Kasumi-1 (cell line): Measurements from ENCODE around the gene CD93.
A peak's percentile ranks its signal among the peaks of the same experiment; 100 is the strongest.

Experiments used
- DNase-seq, 2 experiments: peaks; one replicate each; lab custom pipeline; 2025; lab: John Stamatoyannopoulos, UW

The CD93 gene

GRCh38 chr20:23120936-23121750 is 35.0 kb upstream of the CD93 start:
- DNase-seq: no peak

- DNase-seq: no peak
Observed at GRCh38 chr20:23120261-23120660, 34.1 kb upstream of the CD93 start.

GRCh38 chr20:23119456-23120216 is 33.5 kb upstream of the CD93 start:
- no peak for DNase-seq

DNA sequence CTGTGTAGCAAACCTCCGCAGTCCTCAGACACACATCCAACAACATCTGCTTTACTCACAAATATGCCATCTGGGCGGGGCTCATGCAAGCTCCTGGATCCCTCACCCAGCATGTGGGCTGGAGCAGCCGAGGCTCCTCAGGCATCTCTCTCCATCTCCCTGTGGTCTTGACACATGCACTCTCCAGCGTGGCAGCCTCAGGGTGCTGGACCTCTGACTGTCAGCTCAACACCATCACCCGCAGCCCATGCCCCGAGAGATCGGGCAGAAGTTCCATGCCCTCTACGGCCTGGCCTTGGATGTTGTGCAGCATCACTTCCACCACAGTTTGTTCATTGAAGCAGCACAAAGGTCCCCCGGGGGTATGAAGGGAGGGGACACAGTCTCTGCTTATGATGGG is 32.6 kb upstream of the CD93 start:
- DNase-seq: no peak

GRCh38 chr20:23118144-23118543 is 32.0 kb upstream of the CD93 start:
- no peak for DNase-seq

GRCh38 chr20:23117738-23118137 is 31.6 kb upstream of the CD93 start:
- no peak for DNase-seq

DNA sequence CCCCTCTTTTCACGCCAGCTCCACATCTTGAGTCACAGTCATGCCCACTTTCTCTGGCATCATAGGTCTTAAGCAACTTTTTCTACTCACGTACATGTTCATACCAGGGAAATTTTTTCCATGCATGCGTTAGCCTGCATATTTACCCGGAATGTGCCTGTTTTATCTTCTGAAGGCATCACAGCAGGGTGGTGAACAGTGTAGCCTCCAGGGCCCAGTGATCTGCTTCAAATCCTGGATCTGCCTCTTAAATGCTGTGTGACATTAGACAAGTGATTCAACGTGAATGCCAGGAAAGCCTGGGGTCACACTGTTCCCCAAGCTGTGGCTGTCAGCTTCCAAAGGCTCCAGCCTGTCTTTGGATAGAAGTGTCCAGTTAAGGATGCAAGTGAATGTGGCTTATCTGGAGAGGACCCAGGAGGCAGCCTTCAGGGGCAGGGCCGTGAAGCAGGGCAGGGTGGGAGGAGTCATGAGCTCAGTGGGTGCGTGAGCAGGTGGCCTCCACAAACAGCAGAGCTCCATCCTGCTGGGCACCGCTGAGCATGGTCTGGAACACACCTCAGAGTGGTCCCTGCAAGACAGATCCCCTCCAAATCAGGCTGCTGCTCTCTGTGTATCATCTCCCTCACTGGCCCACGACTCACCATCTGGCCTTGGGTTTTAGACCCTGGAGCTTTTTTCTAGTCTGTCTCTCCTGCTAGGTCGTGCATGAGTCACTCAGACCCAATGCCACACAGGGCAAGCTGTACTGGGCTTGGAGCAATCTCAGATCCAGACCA is 30.4 kb upstream of the CD93 start:
- DNase-seq: no peak

DNA sequence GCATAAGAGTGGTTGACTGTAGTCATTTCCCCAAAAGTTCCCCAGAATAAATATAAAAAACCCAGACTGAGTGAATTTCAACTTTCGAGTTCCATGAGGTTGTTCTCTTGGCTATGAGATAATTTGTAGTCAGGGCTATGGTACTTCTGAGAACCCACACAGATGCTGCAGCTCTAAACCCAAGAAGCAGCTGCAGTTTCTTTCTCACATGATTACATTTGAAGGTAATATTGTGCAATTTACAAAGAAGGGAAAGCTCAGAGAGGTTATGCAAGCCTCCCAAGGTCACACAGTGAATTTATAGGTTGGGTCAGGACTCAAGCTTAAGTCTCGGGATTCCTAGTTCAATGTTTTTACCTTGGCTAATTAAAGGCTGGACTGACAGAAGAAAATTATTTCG is 29.7 kb upstream of the CD93 start:
- no peak for DNase-seq

- DNase-seq: no peak
Observed at GRCh38 chr20:23114448-23115082, 28.4 kb upstream of the CD93 start.

DNA sequence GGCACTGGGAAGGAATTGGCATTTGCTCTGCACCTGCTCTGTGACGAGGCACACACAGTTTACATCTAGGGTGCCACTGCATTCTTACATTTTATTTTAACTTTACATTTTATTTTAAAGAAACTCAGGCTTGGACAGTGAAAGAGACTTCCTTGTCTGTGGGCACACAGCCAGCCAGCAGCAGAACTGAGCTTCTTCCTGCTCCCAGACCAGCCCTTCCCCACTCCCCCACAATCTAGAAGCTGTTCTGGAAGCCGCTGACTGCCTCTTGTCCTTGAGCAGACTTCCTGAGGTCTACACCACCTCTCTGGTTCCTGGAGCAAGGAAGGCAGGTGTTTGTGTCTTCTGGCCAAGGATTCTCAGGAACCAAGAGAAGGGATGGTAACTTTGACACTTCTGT is 27.9 kb upstream of the CD93 start:
- peak; percentile 71 to 85 for DNase-seq

DNA sequence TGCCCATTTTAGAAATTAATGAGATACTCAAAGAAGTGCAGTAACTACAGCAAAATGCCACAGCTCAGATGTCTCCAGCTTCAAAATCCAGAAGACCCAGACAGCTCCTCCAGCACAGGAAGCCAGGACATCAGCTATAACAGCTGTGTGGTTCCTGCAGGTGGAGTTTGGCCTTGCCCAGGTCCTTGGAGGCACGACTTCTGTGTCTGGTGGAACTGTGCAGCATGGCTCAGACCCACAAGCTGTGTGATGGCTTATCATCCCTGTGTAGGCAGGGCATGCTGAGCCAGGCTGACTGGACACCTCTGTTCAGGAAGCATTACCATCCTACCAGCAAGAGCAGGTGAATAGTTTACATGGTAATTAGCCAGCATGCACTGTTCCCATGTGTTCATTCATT is 26.5 kb upstream of the CD93 start:
- no peak for DNase-seq

GRCh38 chr20:23111944-23112342 is 25.8 kb upstream of the CD93 start:
- DNase-seq: no peak

DNA sequence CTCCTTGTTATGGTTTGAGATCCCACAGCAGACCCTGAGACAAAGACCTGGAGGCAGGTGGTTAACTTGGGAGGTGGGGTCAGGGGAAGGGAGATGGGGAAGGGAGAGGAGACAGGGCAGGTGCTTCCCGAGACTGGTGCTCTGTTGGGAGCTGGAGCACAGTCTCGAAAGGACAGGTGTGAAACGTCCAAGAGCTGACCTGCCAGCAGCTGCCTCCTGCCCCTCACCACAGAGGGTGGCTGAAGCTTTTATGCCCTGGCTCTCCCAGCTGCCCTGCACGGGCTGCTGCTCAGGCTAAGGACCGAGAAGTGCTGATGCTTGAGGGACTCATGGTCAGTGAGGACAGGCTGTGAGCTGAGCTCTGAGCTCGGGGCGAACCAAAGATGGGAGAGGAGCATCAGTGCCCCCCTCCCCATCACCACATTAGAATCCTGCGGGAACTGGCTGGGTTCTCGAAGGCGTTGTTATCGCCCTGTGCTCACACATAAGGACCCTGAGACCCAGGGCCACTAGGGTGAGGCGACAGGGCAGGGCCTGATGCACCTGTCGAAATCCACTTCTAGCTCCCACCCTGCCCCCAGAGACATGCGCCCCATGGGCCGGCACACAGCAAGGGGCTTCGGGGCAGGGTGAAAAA is 25.3 kb upstream of the CD93 start:
- DNase-seq: no peak

DNA sequence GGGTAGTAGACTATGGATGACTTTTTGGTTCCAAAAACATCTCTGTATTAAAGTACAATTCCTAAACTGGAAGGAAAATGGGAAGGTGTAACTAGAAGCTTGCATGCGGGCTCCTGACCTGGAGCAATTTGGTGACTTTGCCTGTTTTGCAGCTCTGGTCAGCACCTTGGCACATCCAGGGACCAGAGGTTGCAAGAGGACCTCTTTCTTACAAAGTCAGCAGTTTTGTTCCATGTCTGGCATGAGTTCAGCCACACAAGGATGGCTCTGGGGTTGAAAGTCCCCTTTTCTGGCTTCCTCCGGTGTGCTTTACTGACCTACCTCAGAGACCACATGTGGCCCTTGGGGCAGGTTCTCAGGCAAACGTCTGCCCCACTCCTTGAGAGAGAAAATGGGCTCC is 22.7 kb upstream of the CD93 start:
- no peak for DNase-seq

DNA sequence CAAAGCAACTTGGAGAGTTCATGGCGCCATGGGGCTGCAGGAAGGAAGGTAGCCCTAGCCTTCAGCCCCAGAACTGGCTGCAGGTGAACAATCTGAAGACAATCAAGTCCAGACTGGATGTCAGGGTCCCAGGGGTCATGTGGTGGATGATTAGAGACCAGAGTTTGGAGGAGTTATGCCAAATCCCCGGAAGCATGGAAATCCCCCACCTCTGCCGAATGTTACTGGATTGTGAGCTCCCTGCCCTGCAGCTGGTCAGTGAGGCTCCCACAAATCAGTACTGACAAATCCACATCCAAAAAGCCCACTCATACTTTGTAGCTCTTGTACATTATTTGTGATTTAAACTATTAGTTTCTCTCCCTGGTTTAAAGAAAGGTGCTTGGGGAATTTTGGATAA is 21.3 kb upstream of the CD93 start:
- no peak for DNase-seq

- no peak for DNase-seq
Observed at GRCh38 chr20:23106271-23106851, 20.2 kb upstream of the CD93 start.

- DNase-seq: no peak
Observed at GRCh38 chr20:23105193-23105592, 19.1 kb upstream of the CD93 start.

GRCh38 chr20:23103284-23104018 is 17.3 kb upstream of the CD93 start:
- DNase-seq: peak; percentile 54 to 79

DNA sequence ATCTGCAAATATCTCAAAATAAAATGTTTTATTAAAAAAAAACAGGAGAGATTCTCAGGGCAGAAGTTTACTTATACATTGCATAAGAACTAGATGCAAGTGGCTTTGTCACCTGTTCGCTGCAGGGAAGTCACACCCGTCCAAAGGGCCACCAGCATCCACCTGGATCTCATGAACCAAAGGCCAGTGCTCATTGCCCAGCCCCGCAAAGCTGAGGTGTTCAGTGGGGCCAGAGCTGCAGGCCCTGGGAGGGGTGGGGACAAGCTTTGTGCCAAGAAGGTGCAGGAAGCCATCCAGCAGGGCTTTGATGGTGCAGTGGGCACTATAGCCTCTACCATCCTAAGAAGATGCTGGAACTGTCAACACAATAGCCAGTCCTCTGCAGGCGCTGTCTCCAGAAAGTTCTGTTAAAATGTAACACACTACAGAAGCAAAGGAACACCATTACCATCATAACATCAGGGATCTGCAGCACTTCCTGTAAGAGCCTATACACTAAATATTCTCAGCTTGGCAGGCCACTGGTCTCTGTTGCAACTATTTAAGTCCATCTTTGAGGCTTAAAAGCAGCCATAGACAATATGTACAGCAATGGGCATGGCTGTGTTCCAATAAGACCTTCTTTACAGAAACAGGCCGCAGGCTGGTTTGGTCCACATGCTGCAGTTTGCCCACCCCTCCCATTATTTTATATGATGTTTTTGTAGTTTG is 15.7 kb upstream of the CD93 start:
- DNase-seq: peak; percentile 29 to 36

GRCh38 chr20:23100720-23101107 is 14.6 kb upstream of the CD93 start:
- no peak for DNase-seq
